ENCODE results near the gene FAM151A. TPM values are rescaled to one million over a fixed set of nuclear protein-coding genes. Genes with fewer than 3 reads are reported as not detected.

The FAM151A gene
- total RNA-seq, 4 donors from 2014 or later = 0.34 to 0.82 TPM; not detected in 2

GRCh38 chr1:54581621-54582035 lies 41.7 kb downstream of the FAM151A start:
- TF ChIP-seq CTCF (IDR thresholded peaks at IDR 0.05; ENCODE audit: low read depth) = no peak

GRCh38 chr1:54580856-54581550 lies 42.3 kb downstream of the FAM151A start:
- TF ChIP-seq CTCF (IDR thresholded peaks at IDR 0.05; ENCODE audit: low read depth) = no peak

- no peak for TF ChIP-seq CTCF (IDR thresholded peaks at IDR 0.05; ENCODE audit: low read depth)
These were observed 44.0 kb downstream of the FAM151A start for GRCh38 chr1:54579337-54579781.

DNA sequence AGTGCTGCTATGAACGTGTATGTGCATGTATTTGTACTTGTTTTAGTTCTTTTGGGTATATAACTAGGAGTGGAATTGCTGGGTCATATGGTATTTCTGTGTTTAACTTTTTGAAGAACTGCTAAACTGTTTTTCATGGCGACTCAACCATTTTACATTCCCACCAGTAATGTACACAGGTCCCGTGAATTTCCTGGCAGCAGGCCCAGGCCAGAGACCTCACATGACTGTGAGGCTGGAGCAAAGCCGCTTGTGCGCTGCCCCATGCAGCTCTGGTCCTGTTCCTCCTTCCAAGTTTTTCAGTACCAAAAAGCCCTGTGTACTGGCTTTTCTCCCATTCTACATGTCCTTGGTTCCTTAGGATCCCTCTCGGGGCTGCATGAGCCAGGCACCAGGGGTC lies 45.7 kb downstream of the FAM151A start:
- TF ChIP-seq CTCF (IDR thresholded peaks at IDR 0.05; ENCODE audit: low read depth) = no peak

GRCh38 chr1:54575605-54576290 lies 47.6 kb downstream of the FAM151A start:
- no peak for TF ChIP-seq CTCF (IDR thresholded peaks at IDR 0.05; ENCODE audit: low read depth)

GRCh38 chr1:54575161-54575560 lies 48.2 kb downstream of the FAM151A start:
- no peak for TF ChIP-seq CTCF (IDR thresholded peaks at IDR 0.05; ENCODE audit: low read depth)

GRCh38 chr1:54574158-54574778 lies 49.1 kb downstream of the FAM151A start:
- TF ChIP-seq CTCF (IDR thresholded peaks at IDR 0.05; ENCODE audit: low read depth) = no peak

Measured in subcutaneous adipose tissue (tissue), 4 donors.